ENCODE measurements around the gene RNF125.

Gene RNF125

DNA sequence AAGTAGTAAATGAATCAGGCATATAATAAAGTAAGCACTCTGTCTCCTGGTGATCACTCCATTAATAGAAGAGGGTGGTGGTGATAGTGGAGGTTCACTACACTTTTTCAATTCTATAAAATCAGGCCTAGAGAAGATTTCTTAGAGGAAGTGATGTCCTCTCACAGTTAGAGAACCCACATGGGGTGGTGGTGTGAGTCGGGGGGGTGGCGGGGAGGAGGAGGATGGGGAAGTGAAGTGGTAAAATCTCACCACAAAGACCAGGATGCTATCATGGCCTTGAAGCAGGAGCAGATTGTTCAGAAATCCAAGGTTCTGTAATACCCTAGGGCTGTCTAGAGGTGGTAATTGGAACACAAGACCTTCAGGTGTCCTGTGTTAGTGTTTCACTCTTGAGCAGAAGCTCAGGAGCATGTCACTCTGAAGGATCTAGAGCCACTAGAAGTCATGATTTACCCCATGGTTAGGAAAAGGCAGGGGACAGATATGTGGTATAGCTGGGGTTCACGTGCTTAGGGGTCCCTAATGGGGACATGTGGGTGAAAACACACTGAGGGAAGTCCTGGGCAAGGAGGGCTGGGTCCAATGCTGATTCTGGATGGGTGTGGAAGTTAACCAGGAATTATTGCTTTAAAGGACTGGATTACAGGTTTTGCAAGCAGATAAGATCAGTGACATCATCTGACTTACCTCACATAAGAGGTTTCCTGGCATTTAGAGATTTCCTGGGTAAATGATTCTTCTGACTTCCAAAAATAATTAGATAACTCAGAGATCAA lies 31.0 kb downstream of the RNF125 start (continued):
- TF ChIP-seq ZNF830 (tag by site-specific recombination; IDR thresholded peaks at IDR 0.05; ENCODE audit: low read depth) (no peak), ZNF391 (tag by site-specific recombination; IDR thresholded peaks at IDR 0.05; ENCODE audit: borderline replicate concordance, low read depth) (no peak), ZNF521 (tag by site-specific recombination; IDR thresholded peaks at IDR 0.05) (no peak), ZNF350 (tag by site-specific recombination; IDR thresholded peaks at IDR 0.05) (no peak), ZNF776 (tag by site-specific recombination; IDR thresholded peaks at IDR 0.05; ENCODE audit: borderline replicate concordance) (no peak), ZNF560 (tag by site-specific recombination; IDR thresholded peaks at IDR 0.05; ENCODE audit: borderline replicate concordance) (no peak), ZNF311 (tag by site-specific recombination; IDR thresholded peaks at IDR 0.05; ENCODE audit: borderline replicate concordance) (no peak), ZNF404 (tag by site-specific recombination; IDR thresholded peaks at IDR 0.05) (no peak), KLF9 (tag by site-specific recombination; IDR thresholded peaks at IDR 0.05; ENCODE audit: low read depth) (0 out of 2 replicates have a peak, but pooled peaks have one; percentile 32), IKZF3 (tag by site-specific recombination; IDR thresholded peaks at IDR 0.05) (no peak), GFI1B (tag by site-specific recombination; IDR thresholded peaks at IDR 0.05) (no peak), ZNF555 (tag by site-specific recombination; conservative IDR thresholded peaks at IDR 0.05) (no peak), ZBTB1 (tag by site-specific recombination; IDR thresholded peaks at IDR 0.05) (no peak), ZNF792 (tag by site-specific recombination; IDR thresholded peaks at IDR 0.05) (no peak), ZNF76 (tag by site-specific recombination; IDR thresholded peaks at IDR 0.05; ENCODE audit: borderline replicate concordance, low read depth) (no peak), ZNF707 (tag by site-specific recombination; IDR thresholded peaks at IDR 0.05) (no peak), ZNF10 (tag by site-specific recombination; IDR thresholded peaks at IDR 0.05) (no peak), SP3 (tag by site-specific recombination; IDR thresholded peaks at IDR 0.05) (peak; percentile 26; the same call in 1 of the 2 replicates)
- TF ChIP-seq, protein P1, sequence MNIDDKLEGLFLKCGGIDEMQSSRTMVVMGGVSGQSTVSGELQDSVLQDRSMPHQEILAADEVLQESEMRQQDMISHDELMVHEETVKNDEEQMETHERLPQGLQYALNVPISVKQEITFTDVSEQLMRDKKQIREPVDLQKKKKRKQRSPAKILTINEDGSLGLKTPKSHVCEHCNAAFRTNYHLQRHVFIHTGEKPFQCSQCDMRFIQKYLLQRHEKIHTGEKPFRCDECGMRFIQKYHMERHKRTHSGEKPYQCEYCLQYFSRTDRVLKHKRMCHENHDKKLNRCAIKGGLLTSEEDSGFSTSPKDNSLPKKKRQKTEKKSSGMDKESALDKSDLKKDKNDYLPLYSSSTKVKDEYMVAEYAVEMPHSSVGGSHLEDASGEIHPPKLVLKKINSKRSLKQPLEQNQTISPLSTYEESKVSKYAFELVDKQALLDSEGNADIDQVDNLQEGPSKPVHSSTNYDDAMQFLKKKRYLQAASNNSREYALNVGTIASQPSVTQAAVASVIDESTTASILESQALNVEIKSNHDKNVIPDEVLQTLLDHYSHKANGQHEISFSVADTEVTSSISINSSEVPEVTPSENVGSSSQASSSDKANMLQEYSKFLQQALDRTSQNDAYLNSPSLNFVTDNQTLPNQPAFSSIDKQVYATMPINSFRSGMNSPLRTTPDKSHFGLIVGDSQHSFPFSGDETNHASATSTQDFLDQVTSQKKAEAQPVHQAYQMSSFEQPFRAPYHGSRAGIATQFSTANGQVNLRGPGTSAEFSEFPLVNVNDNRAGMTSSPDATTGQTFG (tag by site-specific recombination; IDR thresholded peaks at IDR 0.05; ENCODE audit: borderline replicate concordance), result no peak
- TF ChIP-seq, protein P2, sequence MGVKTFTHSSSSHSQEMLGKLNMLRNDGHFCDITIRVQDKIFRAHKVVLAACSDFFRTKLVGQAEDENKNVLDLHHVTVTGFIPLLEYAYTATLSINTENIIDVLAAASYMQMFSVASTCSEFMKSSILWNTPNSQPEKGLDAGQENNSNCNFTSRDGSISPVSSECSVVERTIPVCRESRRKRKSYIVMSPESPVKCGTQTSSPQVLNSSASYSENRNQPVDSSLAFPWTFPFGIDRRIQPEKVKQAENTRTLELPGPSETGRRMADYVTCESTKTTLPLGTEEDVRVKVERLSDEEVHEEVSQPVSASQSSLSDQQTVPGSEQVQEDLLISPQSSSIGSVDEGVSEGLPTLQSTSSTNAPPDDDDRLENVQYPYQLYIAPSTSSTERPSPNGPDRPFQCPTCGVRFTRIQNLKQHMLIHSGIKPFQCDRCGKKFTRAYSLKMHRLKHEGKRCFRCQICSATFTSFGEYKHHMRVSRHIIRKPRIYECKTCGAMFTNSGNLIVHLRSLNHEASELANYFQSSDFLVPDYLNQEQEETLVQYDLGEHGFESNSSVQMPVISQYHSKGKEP (tag by site-specific recombination; IDR thresholded peaks at IDR 0.05), result no peak
- TF ChIP-seq, protein P3, sequence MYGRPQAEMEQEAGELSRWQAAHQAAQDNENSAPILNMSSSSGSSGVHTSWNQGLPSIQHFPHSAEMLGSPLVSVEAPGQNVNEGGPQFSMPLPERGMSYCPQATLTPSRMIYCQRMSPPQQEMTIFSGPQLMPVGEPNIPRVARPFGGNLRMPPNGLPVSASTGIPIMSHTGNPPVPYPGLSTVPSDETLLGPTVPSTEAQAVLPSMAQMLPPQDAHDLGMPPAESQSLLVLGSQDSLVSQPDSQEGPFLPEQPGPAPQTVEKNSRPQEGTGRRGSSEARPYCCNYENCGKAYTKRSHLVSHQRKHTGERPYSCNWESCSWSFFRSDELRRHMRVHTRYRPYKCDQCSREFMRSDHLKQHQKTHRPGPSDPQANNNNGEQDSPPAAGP (tag by site-specific recombination; IDR thresholded peaks at IDR 0.05), result no peak
- TF ChIP-seq, protein P4, sequence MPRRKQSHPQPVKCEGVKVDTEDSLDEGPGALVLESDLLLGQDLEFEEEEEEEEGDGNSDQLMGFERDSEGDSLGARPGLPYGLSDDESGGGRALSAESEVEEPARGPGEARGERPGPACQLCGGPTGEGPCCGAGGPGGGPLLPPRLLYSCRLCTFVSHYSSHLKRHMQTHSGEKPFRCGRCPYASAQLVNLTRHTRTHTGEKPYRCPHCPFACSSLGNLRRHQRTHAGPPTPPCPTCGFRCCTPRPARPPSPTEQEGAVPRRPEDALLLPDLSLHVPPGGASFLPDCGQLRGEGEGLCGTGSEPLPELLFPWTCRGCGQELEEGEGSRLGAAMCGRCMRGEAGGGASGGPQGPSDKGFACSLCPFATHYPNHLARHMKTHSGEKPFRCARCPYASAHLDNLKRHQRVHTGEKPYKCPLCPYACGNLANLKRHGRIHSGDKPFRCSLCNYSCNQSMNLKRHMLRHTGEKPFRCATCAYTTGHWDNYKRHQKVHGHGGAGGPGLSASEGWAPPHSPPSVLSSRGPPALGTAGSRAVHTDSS (tag by site-specific recombination; IDR thresholded peaks at IDR 0.05), result no peak
- TF ChIP-seq, protein P5, sequence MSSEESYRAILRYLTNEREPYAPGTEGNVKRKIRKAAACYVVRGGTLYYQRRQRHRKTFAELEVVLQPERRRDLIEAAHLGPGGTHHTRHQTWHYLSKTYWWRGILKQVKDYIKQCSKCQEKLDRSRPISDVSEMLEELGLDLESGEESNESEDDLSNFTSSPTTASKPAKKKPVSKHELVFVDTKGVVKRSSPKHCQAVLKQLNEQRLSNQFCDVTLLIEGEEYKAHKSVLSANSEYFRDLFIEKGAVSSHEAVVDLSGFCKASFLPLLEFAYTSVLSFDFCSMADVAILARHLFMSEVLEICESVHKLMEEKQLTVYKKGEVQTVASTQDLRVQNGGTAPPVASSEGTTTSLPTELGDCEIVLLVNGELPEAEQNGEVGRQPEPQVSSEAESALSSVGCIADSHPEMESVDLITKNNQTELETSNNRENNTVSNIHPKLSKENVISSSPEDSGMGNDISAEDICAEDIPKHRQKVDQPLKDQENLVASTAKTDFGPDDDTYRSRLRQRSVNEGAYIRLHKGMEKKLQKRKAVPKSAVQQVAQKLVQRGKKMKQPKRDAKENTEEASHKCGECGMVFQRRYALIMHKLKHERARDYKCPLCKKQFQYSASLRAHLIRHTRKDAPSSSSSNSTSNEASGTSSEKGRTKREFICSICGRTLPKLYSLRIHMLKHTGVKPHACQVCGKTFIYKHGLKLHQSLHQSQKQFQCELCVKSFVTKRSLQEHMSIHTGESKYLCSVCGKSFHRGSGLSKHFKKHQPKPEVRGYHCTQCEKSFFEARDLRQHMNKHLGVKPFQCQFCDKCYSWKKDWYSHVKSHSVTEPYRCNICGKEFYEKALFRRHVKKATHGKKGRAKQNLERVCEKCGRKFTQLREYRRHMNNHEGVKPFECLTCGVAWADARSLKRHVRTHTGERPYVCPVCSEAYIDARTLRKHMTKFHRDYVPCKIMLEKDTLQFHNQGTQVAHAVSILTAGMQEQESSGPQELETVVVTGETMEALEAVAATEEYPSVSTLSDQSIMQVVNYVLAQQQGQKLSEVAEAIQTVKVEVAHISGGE (tag by site-specific recombination; conservative IDR thresholded peaks at IDR 0.05; ENCODE audit: low read depth), result no peak
- TF ChIP-seq, protein P6, sequence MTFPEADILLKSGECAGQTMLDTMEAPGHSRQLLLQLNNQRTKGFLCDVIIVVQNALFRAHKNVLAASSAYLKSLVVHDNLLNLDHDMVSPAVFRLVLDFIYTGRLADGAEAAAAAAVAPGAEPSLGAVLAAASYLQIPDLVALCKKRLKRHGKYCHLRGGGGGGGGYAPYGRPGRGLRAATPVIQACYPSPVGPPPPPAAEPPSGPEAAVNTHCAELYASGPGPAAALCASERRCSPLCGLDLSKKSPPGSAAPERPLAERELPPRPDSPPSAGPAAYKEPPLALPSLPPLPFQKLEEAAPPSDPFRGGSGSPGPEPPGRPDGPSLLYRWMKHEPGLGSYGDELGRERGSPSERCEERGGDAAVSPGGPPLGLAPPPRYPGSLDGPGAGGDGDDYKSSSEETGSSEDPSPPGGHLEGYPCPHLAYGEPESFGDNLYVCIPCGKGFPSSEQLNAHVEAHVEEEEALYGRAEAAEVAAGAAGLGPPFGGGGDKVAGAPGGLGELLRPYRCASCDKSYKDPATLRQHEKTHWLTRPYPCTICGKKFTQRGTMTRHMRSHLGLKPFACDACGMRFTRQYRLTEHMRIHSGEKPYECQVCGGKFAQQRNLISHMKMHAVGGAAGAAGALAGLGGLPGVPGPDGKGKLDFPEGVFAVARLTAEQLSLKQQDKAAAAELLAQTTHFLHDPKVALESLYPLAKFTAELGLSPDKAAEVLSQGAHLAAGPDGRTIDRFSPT (tag by site-specific recombination; IDR thresholded peaks at IDR 0.05), result 0 out of 2 replicates have a peak, but pooled peaks have one; percentile 27
- TF ChIP-seq, protein P7, sequence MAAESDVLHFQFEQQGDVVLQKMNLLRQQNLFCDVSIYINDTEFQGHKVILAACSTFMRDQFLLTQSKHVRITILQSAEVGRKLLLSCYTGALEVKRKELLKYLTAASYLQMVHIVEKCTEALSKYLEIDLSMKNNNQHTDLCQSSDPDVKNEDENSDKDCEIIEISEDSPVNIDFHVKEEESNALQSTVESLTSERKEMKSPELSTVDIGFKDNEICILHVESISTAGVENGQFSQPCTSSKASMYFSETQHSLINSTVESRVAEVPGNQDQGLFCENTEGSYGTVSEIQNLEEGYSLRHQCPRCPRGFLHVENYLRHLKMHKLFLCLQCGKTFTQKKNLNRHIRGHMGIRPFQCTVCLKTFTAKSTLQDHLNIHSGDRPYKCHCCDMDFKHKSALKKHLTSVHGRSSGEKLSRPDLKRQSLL (tag by site-specific recombination; IDR thresholded peaks at IDR 0.05), result no peak

All from HEK293 (cell line).